Right renal cortex interstitium (tissue), 3 donors: ENCODE results near the gene SCN4B. TPM values are rescaled to one million over a fixed set of nuclear protein-coding genes. Genes with fewer than 3 reads are reported as not detected.

Source experiments
- DNase-seq, 3 donors: peaks; one replicate each; pipeline ENCODE4 v3.0.0-alpha.2; 2013; ENCODE audit warnings: low read depth in 3 of 3, low spot score in 2 of 3
- polyA plus RNA-seq, 3 donors: library from polyadenylated mRNA; unstranded; fragments of 120-200 nt; gene quantifications; one replicate each; pipeline ENCODE4 v1.2.1, GENCODE V29; 2013; ENCODE audit not compliant: insufficient read length in 3 of 3

Gene SCN4B
- polyA plus RNA-seq, 3 donors, result 0.82 to 1.7 (median 1.1) TPM

- DNase-seq, result no peak
Observed at GRCh38 chr11:118135796-118136165, 16.8 kb downstream of the SCN4B start.

DNA sequence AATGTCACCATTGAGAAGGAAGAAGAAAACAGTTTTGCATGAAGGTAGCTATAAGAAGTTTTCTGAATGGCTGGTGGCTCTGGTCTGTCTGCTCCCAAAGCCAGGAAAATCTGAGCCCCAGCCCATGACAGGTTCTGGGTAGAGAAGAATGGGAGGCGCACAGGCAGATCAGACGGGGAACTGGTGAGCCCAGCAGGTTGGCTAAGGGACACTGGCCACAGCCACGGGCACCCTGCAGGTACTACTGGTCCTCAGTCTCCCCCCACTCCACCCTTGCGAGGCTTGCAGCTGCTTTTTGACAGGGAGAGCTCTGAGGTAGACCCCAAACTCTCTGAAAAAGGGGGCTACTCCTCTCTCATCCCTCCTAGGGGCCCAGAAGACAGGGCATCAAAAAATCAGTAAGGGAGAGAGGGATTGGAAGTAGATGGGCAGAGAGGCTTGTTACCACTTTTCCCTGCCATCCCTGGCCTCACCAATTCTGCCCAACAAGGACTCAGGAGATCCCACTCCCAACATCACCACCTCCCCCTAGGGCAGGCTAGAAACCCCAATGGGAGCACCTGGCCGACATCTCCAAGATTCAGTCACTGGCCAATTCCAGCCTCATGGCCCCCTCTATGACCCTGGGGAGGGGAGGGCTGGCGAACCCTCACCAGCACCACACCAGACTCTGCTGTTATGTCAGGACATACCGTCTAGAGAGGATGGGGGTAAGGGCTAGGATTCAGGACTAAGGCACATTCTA lies 17.4 kb downstream of the SCN4B start:
- no peak for DNase-seq

- DNase-seq, result no peak
Observed at GRCh38 chr11:118133816-118134215, 18.8 kb downstream of the SCN4B start.

DNA sequence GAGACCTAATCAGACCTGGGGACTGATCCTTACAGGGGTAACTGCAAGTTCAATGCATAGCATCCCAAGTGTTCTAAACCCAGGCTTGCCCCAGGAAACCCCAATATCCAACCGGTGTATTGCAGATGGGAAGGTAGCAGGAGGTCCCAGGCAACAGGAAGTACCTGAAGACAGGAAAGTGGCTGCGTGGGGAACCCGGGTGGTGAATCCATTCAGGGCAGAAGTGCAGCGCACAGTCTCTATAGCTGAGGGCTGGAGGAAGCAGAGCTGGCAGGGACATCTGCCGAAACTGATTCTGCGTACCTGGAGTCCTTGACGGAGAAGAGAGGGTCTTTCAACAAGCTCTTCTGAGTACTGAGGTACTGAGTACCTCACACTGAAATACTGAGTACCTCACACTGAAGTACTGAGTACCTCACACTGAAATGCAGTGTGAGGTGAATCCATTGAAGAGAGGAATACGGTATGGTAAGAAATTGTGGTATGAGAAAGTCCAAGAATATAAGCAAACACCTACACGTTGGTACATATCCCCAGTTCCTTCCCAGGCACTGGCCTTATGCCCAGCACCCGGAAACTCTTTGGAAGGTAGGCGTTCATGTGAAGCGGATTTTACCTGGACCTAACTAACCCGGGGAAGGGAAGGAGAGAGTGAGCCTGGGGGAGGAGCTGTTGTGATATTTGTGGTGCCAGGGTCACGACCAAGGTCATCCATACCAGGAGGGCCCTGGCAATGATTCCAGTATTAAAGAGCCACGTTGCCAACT lies 20.1 kb downstream of the SCN4B start:
- no peak for DNase-seq

DNA sequence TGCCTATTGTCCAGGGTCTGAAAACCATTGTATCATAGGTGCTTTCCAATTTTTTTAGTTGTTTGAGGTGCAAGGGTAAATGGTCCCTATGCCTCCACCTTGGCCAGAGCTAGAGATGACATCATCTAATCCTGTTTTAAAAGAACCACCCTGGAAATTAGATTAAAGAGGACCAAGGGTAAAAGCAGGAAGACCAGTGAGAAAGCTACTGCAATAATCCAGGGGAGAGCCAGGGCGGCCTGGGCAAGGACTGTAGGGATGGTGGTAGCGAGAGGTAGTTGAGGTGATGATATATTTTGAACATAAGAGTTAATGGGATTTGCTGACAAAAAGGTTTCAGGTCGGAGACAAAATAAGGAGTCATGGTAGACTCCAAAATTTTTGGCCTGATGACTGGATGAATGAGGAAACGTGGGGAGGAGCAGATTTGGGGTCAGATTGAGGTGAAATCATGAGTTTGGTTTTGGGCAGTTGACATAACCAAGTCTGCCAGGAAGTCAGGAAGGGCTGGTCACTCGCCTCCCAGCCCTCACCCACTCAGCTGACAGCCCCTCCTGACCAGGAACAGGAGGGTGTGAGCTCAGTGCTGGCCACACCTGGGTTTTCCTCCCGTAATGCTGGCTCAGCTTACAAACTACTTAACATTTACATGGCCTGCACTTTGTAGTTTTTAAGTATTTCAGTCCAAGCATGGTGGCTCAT lies 23.0 kb downstream of the SCN4B start:
- DNase-seq, result no peak

DNA sequence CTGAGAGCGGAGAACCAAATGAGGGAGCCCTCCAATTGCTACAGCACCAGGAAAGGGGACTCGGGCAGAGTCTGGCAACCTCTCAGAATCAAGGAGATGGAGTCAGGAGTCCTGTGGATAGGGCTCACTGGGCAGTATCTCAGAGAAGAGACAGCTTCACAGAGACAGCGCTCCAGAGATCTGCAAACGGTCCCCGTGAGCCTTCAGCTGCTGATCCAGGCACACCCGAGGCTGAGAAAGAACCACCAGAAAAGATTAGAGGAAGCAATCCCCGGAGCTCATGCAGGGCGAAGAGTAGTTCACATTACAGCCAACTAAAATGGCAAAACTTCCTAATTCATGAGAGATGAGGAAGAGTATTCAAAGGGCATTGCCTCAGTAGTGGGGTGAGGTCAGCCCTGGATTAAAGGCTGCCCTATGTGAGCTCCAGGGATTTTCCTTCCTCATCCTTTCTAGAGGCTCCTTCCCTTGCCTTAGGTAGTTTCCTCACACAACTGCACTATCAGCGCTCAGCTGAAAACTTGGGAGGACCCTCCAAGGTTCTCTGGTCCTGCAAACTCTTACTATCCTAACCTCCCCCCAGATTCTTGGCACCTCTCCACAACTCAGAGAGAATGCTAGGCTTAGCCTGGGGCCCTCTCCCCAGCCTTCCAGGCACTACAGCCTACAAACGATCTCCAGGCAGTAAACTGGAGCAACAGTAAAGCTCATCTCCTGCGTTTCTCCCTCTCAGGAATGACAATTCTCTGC lies 23.7 kb downstream of the SCN4B start:
- DNase-seq, result no peak

- DNase-seq, result no peak
Observed at GRCh38 chr11:118128310-118128709, 24.3 kb downstream of the SCN4B start.

DNA sequence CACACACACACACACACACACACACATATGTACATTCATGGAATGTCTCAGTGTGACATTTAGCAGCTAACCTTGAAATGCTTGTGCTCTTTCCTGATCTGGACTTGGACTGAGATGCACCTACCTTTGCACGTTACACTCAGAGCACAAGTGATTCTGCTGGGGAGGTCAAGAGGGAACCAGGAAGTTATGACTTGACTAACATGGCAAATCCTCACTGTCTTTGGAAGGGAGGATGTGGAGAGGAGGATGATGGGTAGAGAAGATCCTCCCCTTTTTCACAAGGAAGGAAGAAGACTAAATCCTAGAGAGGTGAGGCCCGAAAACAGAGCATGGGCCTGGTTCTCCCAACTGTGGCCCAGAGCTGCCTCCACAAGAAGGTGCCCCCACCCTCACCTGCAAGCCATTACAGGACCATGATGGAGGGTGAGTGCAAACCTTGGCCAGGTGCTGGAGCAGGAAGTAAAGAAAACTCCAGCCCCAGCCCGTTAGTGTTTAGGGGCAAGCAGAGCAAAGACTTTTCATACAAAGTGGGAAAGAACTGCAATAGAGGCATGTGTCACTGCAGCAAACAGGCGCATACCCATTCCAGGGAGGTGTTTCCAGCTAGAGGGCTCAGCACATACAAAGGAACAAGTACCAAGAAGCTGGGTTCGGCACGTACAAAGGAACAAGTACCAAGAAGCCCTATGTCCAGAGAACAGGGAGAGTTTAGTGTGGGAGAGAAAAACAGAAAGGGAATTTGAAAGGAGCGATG lies 26.4 kb downstream of the SCN4B start:
- no peak for DNase-seq

GRCh38 chr11:118124929-118125535 lies 27.6 kb downstream of the SCN4B start:
- DNase-seq, result no peak

GRCh38 chr11:118120793-118121192 lies 31.8 kb downstream of the SCN4B start:
- DNase-seq, result no peak

DNA sequence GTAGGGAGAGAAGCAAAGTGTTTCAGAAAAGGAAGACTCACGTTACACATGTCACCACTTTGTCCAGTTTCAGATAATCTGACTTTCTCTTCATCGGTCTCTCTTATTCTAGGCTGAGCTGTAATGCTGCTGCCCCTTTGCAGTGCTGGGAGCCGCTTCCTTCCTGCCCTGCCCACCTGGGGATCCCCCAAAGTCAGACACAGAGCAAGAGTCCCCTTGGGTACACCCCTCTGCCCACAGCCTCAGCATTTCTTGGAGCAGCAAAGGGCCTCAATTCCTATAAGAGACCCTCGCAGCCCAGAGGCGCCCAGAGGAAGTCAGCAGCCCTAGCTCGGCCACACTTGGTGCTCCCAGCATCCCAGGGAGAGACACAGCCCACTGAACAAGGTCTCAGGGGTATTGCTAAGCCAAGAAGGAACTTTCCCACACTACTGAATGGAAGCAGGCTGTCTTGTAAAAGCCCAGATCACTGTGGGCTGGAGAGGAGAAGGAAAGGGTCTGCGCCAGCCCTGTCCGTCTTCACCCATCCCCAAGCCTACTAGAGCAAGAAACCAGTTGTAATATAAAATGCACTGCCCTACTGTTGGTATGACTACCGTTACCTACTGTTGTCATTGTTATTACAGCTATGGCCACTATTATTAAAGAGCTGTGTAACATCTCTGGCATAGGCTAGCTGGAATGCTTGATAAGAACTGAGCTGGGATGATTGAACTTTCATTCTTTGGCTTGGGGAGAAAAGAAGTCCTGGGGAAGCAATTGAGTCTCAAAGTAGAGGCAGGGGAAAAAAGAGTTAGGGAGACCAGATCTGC lies 34.6 kb downstream of the SCN4B start:
- DNase-seq, result no peak

DNA sequence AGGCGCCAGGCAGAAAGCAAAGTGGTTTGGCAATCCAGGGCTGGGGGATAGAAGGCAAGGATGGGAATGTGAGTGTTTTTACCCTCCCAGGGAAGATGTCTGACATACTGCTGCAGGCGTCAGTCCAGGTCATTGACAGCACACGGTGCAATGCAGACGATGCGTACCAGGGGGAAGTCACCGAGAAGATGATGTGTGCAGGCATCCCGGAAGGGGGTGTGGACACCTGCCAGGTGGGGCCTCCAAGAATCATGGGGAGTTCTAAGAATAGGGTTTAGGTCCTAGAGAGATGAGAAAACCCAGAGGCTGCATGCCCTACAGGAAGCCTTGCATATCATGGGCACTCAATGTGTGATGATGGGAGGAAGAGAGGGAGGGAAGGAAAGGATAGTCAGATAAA lies 37.6 kb downstream of the SCN4B start:
- no peak for DNase-seq

DNA sequence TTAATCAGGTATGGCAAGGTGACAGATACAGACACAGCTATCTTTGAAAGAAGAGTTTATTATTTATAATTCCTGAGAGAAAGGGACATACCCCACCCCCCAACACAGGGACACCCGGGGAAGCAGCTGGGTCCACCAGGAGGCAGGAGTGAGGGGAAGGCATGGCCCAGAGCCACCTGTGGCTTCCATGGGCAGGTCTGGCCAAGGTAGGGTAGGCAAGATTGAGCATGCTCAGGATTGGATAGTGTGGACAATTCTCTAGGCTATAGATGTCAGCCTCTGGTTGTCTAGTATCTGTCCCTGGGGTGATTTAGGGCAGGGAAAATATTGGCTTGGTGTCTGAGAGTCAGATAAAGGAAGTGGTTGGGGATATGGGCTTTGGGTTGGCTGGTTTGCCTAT lies 38.4 kb downstream of the SCN4B start:
- no peak for DNase-seq

DNA sequence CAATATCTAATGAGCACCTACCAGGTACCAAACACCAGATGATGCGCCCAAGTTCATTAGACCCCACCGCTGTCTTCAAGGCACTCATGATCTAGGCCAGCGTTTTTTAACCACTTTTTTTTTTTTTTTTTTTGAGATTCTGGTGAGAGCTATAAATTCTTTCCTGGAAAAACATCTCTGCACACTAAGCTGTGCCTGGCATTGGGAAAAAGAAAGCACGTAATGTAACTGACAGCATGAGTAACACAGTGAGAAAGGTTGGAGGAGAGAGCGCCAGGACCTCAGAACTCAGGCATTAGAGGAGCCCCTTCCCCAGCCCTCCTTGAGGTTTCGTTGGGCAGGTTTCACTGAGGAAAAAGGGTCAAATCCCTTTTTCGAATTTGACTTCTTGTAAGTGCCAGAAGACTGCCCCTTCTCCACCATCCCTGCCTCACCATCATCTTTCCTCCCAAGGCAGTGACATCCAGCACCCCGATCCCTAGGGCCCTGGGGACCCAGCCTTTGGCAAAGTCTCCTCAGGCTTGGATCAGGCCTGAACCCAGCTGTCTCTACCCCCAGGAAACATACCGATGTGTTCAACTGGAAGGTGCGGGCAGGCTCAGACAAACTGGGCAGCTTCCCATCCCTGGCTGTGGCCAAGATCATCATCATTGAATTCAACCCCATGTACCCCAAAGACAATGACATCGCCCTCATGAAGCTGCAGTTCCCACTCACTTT lies 39.8 kb downstream of the SCN4B start:
- DNase-seq, result no peak

- DNase-seq, result no peak
Observed at GRCh38 chr11:118111744-118112035, 40.9 kb downstream of the SCN4B start.

- DNase-seq, result no peak
Observed at GRCh38 chr11:118111019-118111743, 41.4 kb downstream of the SCN4B start.

- no peak for DNase-seq
Observed at GRCh38 chr11:118109231-118109630, 43.4 kb downstream of the SCN4B start.

DNA sequence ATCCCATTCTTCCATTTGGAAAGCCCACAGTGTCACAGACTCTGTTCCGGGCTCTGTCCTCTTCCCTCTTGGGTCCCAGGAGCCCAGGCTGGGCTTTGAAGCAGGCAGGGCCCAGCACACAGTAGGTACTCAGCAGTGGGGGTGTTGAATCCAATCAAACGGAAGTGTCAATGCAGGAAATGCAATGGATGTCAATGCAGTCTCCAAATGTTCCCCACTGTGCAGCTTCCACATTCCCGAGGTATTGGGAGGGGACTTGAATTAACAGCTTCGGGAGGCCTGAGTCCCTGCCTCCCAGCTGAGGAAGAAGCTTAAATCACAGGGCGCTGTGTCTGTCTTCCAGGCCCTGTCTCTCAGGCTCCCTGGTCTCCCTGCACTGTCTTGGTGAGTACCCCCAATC lies 44.1 kb downstream of the SCN4B start:
- no peak for DNase-seq
